GM20000 (cell line): ENCODE data around the gene NLGN2.

ENCODE experiments used
- DNase-seq: peaks from one replicate; pipeline ENCODE4 v3.0.0; 2012; ENCODE audit warnings: low spot score
- TF ChIP-seq, protein P1 (sequence below): IDR thresholded peaks from 2 replicates; pipeline ENCODE4 v1.5.1; 2012; ENCODE audit warnings: mild to moderate bottlenecking, control low read depth; ENCODE audit errors: extremely low read depth, missing control alignments

NLGN2 gene

DNA sequence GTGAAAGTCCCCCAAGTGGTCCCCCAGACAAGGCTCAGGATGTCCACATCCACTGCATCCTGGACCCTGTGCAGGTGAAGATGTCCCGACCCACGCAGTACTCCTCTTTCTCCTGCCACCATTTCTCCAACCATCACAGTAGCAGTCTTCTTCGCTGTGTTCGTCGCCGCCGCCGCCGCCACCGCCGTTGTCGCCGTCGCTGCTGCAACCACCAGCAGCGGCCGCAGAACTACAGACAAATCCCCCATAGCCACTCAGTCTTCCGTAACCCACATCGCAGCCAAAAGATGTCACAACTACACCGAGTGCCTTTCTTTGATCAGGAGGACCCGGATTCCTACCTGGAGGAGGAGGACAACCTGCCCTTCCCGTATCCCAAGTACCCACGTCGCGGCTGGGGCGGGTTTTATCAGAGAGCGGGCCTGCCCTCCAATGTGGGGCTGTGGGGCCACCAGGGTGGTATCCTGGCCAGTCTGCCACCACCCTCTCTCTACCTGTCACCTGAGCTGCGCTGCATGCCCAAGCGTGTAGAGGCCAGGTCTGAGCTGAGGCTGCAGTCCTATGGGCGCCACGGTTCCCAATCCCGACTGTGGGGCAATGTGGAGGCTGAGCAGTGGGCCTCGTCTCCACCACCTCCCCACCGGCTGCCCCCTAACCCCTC lies 18.7 kb downstream of the NLGN2 start:
- TF ChIP-seq, protein P1, sequence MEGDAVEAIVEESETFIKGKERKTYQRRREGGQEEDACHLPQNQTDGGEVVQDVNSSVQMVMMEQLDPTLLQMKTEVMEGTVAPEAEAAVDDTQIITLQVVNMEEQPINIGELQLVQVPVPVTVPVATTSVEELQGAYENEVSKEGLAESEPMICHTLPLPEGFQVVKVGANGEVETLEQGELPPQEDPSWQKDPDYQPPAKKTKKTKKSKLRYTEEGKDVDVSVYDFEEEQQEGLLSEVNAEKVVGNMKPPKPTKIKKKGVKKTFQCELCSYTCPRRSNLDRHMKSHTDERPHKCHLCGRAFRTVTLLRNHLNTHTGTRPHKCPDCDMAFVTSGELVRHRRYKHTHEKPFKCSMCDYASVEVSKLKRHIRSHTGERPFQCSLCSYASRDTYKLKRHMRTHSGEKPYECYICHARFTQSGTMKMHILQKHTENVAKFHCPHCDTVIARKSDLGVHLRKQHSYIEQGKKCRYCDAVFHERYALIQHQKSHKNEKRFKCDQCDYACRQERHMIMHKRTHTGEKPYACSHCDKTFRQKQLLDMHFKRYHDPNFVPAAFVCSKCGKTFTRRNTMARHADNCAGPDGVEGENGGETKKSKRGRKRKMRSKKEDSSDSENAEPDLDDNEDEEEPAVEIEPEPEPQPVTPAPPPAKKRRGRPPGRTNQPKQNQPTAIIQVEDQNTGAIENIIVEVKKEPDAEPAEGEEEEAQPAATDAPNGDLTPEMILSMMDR, result no peak
- DNase-seq, result no peak

DNA sequence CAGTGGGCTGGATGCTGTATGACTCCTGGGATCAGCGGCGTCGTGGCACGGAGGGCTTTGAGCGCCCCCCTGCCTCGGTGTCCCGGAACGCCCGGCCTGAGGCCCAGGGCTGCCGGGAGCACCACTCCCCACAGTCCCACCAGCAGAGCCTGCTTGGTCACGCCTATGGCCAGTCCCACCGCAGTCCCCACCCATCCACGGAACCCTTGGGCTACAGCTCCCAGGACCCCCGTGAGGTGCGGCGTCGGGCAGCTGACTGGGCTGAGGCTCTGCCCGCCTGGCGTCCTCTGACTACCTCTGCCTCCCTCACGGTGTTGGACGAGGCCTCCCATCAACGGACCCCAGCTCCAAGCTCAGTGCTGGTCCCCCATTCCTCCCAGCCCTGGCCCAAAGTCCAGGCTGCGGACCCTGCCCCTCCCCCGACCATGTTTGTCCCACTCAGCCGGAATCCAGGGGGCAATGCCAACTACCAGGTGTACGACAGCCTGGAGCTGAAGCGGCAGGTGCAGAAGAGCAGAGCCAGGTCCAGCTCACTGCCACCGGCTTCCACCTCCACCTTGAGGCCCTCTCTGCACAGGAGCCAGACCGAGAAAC lies 19.3 kb downstream of the NLGN2 start:
- TF ChIP-seq, protein P1, result no peak
- DNase-seq, result no peak

DNA sequence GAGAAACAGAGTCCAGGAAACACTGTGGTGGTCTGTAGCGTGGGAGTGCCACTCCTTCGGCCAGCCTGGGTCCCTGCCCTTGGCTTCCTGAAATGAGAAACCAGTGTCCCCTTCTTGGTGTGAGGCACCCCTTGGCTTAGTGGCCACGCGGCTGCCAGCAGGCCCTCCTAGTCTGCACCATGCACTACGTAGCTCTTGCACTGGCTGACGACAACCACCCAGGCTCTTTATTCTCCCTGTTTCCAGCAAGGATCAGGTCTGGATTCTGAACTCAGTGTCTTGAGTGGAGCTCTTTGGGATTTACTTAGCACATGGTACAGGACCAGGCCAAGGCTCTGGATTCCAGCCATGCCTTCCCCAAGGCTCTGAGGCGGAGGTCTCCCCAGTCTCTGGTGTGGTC lies 19.9 kb downstream of the NLGN2 start:
- no peak for DNase-seq
- TF ChIP-seq, protein P1, result no peak

DNA sequence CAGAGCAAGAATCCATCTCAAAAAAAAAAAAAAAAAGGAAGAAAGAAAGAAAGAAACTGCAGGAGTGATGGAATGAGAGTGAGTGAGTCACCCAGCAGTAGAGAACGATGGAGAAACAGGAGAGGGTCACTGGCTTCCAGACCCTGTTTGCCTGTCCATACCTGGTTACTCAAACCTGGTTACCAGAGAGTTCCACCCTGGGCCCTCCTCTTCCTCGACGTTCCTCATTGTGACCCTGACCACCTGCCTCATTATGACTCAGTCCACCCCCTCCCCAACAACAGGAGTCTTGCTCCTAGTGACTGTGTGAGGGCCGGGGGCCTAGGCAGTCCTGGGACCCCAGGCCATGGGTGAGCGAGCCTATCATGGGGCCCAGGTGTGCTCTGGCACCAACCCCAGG lies 20.9 kb downstream of the NLGN2 start, which contains the start of gene SPEM3:
Gene SPEM3, plus strand, starts transcription at position 301 of the 400 bp plus-strand sequence. Its CDS starts 46 bp downstream, at position 347.
- TF ChIP-seq, protein P1, result no peak
- no peak for DNase-seq

DNA sequence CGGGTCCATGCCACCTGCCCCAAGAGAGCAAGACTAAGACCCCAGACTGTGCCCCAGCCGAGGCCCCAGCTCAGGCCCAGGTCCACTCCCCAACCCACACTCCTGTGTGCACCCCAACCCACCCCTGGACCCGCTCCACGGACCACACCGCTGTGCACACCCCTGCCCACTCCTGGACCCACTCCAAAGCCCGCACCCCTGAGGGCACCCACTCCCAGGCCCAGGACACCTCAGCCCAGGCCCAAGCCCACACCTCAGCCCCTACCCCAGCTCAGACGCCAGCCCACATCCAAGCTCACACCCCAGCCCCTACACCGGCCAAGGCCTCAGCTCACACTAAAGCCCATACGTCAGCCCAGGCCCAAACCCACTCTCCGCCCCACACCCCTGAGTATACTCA lies 22.1 kb downstream of the NLGN2 start:
- TF ChIP-seq, protein P1, result no peak
- no peak for DNase-seq

DNA sequence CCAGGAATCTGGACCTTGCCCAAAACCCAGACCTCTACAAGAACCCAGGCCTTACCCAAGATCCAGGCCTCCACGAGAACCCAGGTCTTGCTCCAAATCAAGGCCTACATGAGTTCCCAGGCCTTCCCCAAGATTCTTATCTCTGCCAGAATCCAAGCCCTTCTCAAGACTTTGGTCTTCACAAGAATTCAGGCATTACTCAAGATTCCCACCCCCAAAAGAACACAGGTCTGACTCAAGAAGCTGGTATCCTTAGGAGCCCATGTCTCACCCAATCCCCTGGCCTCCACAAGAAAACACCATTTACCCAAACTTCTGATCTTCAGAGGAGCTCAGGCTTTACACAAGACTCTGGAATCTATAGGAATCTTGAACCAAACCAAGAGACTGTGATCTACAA lies 23.6 kb downstream of the NLGN2 start:
- no peak for DNase-seq
- TF ChIP-seq, protein P1, result no peak

DNA sequence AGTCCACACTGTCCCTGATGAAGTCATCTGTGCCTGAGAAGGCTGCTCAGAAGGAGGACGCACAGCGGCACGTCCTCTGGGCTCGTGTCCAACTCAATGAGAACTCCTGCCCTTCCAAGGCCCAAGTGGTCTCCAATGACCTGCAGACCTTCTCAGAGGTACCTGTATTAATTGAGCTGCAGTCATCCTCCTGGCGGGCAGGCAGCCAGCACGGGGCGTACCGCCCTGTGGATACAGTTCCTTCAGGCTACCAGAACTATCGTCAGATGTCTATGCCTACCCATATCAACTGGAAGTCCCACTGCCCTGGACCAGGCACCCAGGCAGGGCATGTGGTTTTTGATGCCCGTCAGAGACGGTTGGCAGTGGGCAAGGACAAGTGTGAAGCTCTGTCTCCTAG lies 24.7 kb downstream of the NLGN2 start:
- TF ChIP-seq, protein P1, result no peak
- no peak for DNase-seq
